Stimulated activated CD8-positive, alpha-beta memory T cell treated with anti-CD3 and anti-CD28 coated beads, Interleukin-7, amount 100 ng/mL, for 1 hour (primary cell): ENCODE measurements around the gene TRAPPC5.

Experiments used
- DNase-seq, 2 donors: peaks; one replicate each; pipeline ENCODE4 v3.0.0-alpha.2; 2020; ENCODE audit warnings: low read depth in 2 of 2

TRAPPC5 gene

DNA sequence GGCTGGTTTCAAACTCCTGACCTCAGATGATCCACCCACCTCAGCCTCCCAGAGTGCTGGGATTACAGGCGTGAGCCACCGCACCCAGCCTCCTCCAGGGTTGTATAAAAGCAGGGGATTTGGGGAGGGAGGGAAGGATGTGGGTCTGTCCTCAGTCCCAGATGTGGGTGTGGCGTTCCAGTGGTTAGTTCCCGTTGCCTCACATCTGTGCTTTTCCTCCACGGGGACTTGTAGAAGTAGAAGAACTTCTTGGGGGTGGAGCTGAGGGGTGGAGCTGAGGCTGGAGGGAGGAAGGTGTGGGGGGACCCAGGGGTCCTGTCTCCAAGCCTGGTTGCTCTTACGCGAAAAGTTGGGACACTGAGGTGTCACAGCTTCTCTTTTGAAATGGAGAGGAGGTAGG lies 4.3 kb upstream of the TRAPPC5 start:
- DNase-seq = no peak

GRCh38 chr19:7676854-7677253 lies 3.8 kb upstream of the TRAPPC5 start, which contains the start of gene MCEMP1:
Gene MCEMP1 (plus strand): TSS chr19:7677090. CDS start chr19:7677121, 31 bp downstream.
- DNase-seq = no peak

GRCh38 chr19:7677669-7678311 lies 2.8 kb upstream of the TRAPPC5 start:
- DNase-seq = no peak

DNA sequence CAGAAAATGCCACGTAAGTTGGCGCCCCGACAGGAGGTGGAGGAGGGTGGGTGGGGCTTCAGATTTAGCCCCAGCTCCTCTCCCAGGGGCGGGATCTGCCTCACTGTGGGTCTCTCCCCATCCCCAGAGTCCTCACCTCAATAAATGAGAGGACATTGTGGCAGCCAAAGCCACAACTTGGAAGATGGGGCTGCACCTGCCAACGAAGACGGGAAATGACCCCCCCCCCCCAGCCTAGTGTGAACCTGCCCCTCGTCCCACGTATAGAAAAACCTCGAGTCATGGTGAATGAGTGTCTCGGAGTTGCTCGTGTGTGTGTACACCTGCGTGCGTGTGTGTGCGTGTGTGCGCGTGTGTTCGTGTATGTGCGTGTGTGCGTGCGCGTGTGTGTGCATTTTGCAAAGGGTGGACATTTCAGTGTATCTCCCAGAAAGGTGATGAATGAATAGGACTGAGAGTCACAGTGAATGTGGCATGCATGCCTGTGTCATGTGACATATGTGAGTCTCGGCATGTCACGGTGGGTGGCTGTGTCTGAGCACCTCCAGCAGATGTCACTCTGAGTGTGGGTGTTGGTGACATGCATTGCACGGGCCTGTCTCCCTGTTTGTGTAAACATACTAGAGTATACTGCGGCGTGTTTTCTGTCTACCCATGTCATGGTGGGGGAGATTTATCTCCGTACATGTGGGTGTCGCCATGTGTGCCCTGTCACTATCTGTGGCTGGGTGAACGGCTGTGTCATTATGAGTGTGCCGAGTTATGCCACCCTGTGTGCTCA lies 1.5 kb upstream of the TRAPPC5 start:
- DNase-seq = peak in 1 of 2 donors; percentile 34

- no peak for DNase-seq
Measured at GRCh38 chr19:7679771-7680605, 645 bp upstream of the TRAPPC5 start.

DNA sequence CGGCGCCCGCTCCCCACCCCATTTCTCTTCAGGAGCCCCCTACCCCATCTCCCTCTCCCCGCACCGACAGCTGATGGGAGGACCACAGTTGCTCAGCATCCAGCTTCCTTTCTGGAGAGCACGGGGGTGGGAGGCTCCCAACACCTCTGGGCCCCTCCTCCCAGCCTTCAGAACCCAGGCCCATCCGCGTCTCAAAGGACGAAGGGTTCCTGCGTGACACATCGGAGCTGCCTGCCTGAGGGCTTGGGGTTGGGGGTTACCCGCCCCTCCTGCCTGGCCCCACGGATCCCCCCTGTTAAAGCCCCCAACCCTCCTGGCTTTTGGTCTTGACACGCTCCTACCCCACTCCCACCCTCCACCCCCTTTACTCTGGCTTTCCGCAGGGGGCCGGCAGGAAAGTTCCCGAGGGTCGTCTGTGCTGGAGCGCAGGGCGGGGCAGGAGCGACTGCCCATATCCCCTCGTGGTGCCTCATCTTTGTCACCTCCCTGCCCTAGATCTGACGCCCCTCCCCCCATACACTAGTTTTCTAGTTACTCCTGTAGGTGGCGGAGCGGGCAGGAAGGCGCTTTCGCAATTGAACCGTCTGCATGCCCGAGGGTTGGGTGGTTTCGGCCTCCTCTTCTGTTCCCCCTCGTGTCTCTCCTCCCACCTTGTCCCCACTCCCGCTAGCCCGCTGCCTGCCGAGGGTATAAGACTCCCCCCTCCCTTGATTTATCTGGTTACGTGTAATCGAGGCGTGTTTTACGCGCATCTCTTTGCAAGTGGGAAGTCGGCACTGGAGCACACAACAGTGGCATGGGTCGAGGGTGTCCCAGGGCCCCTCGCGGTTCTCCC lies 924 bp downstream of the TRAPPC5 start:
- peak; percentile 60 to 61 for DNase-seq

GRCh38 chr19:7682175-7682855 lies 1.7 kb downstream of the TRAPPC5 start:
- DNase-seq = no peak

- no peak for DNase-seq
Measured at GRCh38 chr19:7685546-7686445, 5.2 kb downstream of the TRAPPC5 start.

- DNase-seq = no peak
Measured at GRCh38 chr19:7687177-7687576, 6.5 kb downstream of the TRAPPC5 start.

- no peak for DNase-seq
Measured at GRCh38 chr19:7689165-7689564, 8.5 kb downstream of the TRAPPC5 start.

DNA sequence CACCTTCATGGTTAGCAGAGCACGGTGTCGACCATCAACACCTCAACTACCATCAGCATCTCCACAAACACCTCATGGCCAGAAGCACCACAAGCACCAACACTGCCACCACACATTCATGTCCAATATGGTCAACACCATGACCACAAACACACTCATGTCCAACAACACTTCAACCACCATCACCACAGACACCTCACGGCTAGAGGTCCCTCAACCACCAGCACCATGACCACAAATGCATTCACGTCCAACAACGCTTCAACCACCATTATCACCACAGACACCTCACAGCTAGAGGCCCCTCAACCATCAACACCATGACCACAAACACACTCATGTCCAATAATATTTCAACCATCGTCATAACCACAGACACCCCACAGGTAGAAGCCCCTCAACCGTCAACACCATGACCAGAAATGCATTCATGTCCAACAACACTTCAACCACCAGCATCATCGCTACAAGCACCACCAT lies 10.2 kb downstream of the TRAPPC5 start:
- no peak for DNase-seq

DNA sequence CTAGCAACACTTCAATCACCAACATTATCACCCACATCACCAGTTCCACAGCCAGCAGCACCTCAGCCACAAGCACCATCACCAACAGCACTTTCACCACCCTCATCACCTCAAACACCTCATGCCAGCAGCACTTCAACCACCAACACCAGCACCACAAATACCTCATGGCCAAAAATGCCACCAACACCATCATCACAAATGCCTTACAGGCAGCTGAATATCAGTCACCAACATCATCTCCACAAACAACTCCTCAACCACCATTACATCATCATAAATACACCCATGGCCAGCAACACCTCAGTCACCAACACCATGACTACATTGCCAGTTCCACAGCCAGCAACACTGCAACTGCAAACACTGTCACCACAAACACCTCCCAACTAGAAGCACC lies 10.9 kb downstream of the TRAPPC5 start:
- DNase-seq = no peak

GRCh38 chr19:7692417-7693088 lies 11.9 kb downstream of the TRAPPC5 start:
- no peak for DNase-seq

GRCh38 chr19:7694499-7694898 lies 13.9 kb downstream of the TRAPPC5 start:
- no peak for DNase-seq

DNA sequence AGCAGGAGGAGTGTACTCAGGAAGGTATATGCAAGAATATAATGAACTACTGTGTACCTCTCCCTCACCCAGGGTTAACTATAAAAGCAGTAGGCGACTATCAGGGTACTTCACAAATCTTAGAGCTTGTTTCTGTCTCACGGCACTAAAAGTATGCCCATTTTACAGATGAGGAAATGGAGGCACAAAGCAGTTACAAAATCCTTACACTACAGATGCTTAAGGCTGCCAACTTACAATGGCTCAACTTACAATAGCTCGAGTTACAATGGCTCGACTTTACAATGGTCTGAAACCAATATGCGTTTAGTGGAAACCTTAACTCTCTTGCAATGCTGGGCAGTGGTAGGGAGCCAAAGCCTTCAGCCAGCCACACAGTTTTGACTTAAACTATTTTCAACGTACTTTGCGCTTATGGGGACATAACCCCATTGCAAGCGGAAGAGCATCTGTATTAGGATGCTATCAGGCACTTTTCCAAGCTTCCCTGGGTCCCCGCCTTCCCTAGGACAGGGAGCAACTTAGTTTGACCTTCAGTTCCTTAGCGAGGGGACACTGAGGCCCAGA lies 17.2 kb downstream of the TRAPPC5 start:
- no peak for DNase-seq

- no peak for DNase-seq
Measured at GRCh38 chr19:7698583-7698982, 17.9 kb downstream of the TRAPPC5 start.

- no peak for DNase-seq
Measured at GRCh38 chr19:7699003-7699402, 18.4 kb downstream of the TRAPPC5 start.
